CD4-positive, alpha-beta memory T cell (primary cell): ENCODE measurements around the gene NEURL3. TPM values are rescaled to one million over a fixed set of nuclear protein-coding genes. Genes with fewer than 3 reads are reported as not detected.
A peak's percentile ranks its signal among the peaks of the same experiment; 100 is the strongest.

Source experiments
- CTCF ChIA-PET: fragments of 350-600 bp; sonication (Branson Sonifier 250); formaldehyde crosslinking; loops from one replicate; lab custom pipeline; 2021; ENCODE audit warnings: inconsistent platforms; ENCODE audit not compliant: partially characterized antibody; lab: Charles Lee
- POLR2A ChIA-PET: fragments of 350-600 bp; sonication (Branson Sonifier 250); formaldehyde crosslinking; loops from one replicate; lab custom pipeline; 2021; ENCODE audit not compliant: partially characterized antibody; lab: Charles Lee
- DNase-seq, 5 donors: peaks; one replicate each; pipeline versions ENCODE4 v3.0.0 to v3.0.0-alpha.2; 2020 to 2022; ENCODE audit warnings: mixed read lengths in 1 of 5
- H3K27ac ChIP-seq: one replicate; pipeline ENCODE4 v1.7.0; 2013; ENCODE audit warnings: low read depth, low read length
- H3K27me3 ChIP-seq: 2 replicates; pipeline ENCODE4 v1.7.0; 2013; ENCODE audit warnings: mild to moderate bottlenecking, low read length, moderate library complexity; ENCODE audit not compliant: insufficient read depth
- H3K36me3 ChIP-seq: 2 replicates; pipeline ENCODE4 v1.7.0; 2013; ENCODE audit warnings: mild to moderate bottlenecking, low read length, moderate library complexity; ENCODE audit not compliant: insufficient read depth
- H3K4me1 ChIP-seq: 2 replicates; pipeline ENCODE4 v1.7.0; 2013; ENCODE audit warnings: mild to moderate bottlenecking, low read length, moderate library complexity; ENCODE audit not compliant: insufficient read depth
- H3K4me3 ChIP-seq, 2 donors: one replicate each; pipeline ENCODE4 v1.7.0; 2013; ENCODE audit warnings: low read length in 2 of 2, mild to moderate bottlenecking in 1 of 2
- H3K9me3 ChIP-seq, 2 donors: one replicate each; pipeline ENCODE4 v1.7.0; 2013; ENCODE audit warnings: low read length in 2 of 2, control low read depth in 1 of 2; ENCODE audit not compliant: control insufficient read depth in 1 of 2
- H3K27ac Mint-ChIP-seq, 7 donors: one replicate each; pipeline ENCODE4 v1.8.0; 2020 to 2021; ENCODE audit warnings: mixed read lengths in 7 of 7, mild to moderate bottlenecking in 6 of 7, inconsistent platforms in 3 of 7, moderate library complexity in 3 of 7
- H3K27me3 Mint-ChIP-seq, 2 donors: one replicate each; pipeline ENCODE4 v1.8.0; 2020 to 2021; ENCODE audit warnings: mixed read lengths in 2 of 2
- H3K36me3 Mint-ChIP-seq, 2 donors: one replicate each; pipeline ENCODE4 v1.8.0; 2020 to 2021; ENCODE audit warnings: mixed read lengths in 2 of 2, inconsistent platforms in 1 of 2, mild to moderate bottlenecking in 1 of 2
- H3K4me1 Mint-ChIP-seq, 4 donors: one replicate each; pipeline ENCODE4 v1.8.0; 2020 to 2021; ENCODE audit warnings: mixed read lengths in 4 of 4, mild to moderate bottlenecking in 1 of 4
- H3K4me3 Mint-ChIP-seq, 8 donors: one replicate each; pipeline ENCODE4 v1.8.0; 2020 to 2021; ENCODE audit warnings: mixed read lengths in 8 of 8, mild to moderate bottlenecking in 7 of 8, moderate library complexity in 6 of 8, inconsistent platforms in 3 of 8
- H3K9me3 Mint-ChIP-seq, 8 donors: one replicate each; pipeline ENCODE4 v1.8.0; 2020 to 2021; ENCODE audit warnings: mixed read lengths in 8 of 8, mild to moderate bottlenecking in 5 of 8, inconsistent platforms in 3 of 8, moderate library complexity in 1 of 8
- intact Hi-C: fragments of 100-400 bp; cut with micrococcal nuclease; formaldehyde crosslinking; loops from one replicate; pipeline ENCODE4 v1.15.1; 2023
- polyA plus RNA-seq, 2 donors: library from polyadenylated mRNA; unstranded; fragments of 300-500 nt; fragmentation: Illumina TruSeq; gene quantifications; one replicate each; pipeline ENCODE4 v1.2.3, GENCODE V29; 2021
- total RNA-seq, 2 experiments: library from RNA; stranded (reverse); gene quantifications; one replicate each; pipeline ENCODE4 v1.2.3, GENCODE V29; 2021

Gene NEURL3
- total and polyA plus RNA-seq, 4 experiments from 2014 or later, result 0.22 TPM; not detected in 3

- Histone ChIP-seq H3K4me1 (peaks cover 48% of the 10 kb centered on the region), H3K27ac (no peak overlapping the region), H3K9me3 (no peaks in the 10 kb centered on the region), H3K27me3 (no peaks in the 10 kb centered on the region), H3K36me3 (no peaks in the 10 kb centered on the region), H3K4me3 (no peak overlapping the region)
- ChIA-PET CTCF (interaction anchor here (2.6 kb wide), 1 partner anchor 30 kb away, joined by 12 read pairs; no protein-coding TSS in a partner anchor), POLR2A (interaction anchor here (10.6 kb wide), 1 partner anchor 14 kb away, joined by 201 read pairs; the partner anchor contains the start of gene ARID5A)
- intact Hi-C loops, result no loop called here
- Mint-ChIP-seq H3K36me3 (no peaks in the 10 kb centered on the region), H3K4me1 (peaks cover 27 to 48% (median 38%) of the 10 kb centered on the region in 4 donors), H3K27me3 (no peaks in the 10 kb centered on the region), H3K9me3 (no peaks in the 10 kb centered on the region), H3K27ac (peak overlapping the region in 4 of 7 donors; percentile 6 to 55 (median 34)), H3K4me3 (peak overlapping the region in 6 of 8 donors; percentile 29 to 80 (median 64))
- no peak for DNase-seq
These were observed 19.5 kb upstream of the NEURL3 start for GRCh38 chr2:96524482-96525210.

GRCh38 chr2:96523659-96524481, 18.7 kb upstream of the NEURL3 start:
- H3K36me3 ChIP-seq, result no peaks in the 10 kb centered on the region
- peaks cover 24 to 43% (median 33%) of the 10 kb centered on the region in 4 donors for H3K4me1 Mint-ChIP-seq
- DNase-seq, result peak in 1 of 5 donors; percentile 21
- H3K4me1 ChIP-seq, result peaks cover 44% of the 10 kb centered on the region
- intact Hi-C loops, result no loop called here
- no peaks in the 10 kb centered on the region for H3K9me3 Mint-ChIP-seq
- H3K27ac ChIP-seq, result no peak overlapping the region
- POLR2A ChIA-PET, result interaction anchor here (10.6 kb wide), 1 partner anchor 14 kb away, joined by 201 read pairs; the partner anchor contains the start of gene ARID5A
- CTCF ChIA-PET, result interaction anchor here (0.7 to 2.6 kb wide), 2 partner anchors 14 to 30 kb away, joined by 3 to 12 read pairs; no protein-coding TSS in a partner anchor
- no peaks in the 10 kb centered on the region for H3K36me3 Mint-ChIP-seq
- H3K4me3 Mint-ChIP-seq, result peak overlapping the region in 7 of 8 donors; percentile 29 to 80 (median 64)
- H3K27me3 Mint-ChIP-seq, result no peaks in the 10 kb centered on the region
- peak overlapping the region in 5 of 7 donors; percentile 36 to 82 (median 65) for H3K27ac Mint-ChIP-seq
- no peak overlapping the region for H3K4me3 ChIP-seq
- H3K27me3 ChIP-seq, result no peaks in the 10 kb centered on the region
- H3K9me3 ChIP-seq, result no peaks in the 10 kb centered on the region

- peaks cover 17 to 32% (median 23%) of the 10 kb centered on the region in 4 donors for H3K4me1 Mint-ChIP-seq
These were observed 17.4 kb upstream of the NEURL3 start for GRCh38 chr2:96522304-96523203.

GRCh38 chr2:96521219-96521618, 16.1 kb upstream of the NEURL3 start:
- Mint-ChIP-seq H3K4me1 (peaks cover 11 to 25% (median 18%) of the 10 kb centered on the region in 4 donors), H3K27ac (no peak overlapping the region), H3K9me3 (peaks cover 0 to 11% (median 3%) of the 10 kb centered on the region in 8 donors), H3K27me3 (no peaks in the 10 kb centered on the region), H3K36me3 (no peaks in the 10 kb centered on the region), H3K4me3 (no peak overlapping the region)
- Histone ChIP-seq H3K4me1 (peaks cover 22% of the 10 kb centered on the region), H3K9me3 (no peaks in the 10 kb centered on the region), H3K27ac (no peak overlapping the region), H3K27me3 (no peaks in the 10 kb centered on the region), H3K4me3 (no peak overlapping the region), H3K36me3 (no peaks in the 10 kb centered on the region)
- no peak for DNase-seq
- ChIA-PET POLR2A (interaction anchor here (10.6 kb wide), 1 partner anchor 17 kb away, joined by 201 read pairs; the partner anchor contains the start of gene ARID5A), CTCF (interaction anchor here (0.7 to 1.2 kb wide), 2 partner anchors 16 to 33 kb away, joined by 3 to 4 read pairs; partner anchors contain the start of gene NEURL3)
- intact Hi-C loops, result no loop called here

More at GRCh38 chr2:96522304-96523203, 17.4 kb upstream of the NEURL3 start:
- Mint-ChIP-seq H3K4me3 (peak overlapping the region in 2 of 8 donors; percentile 9 to 35), H3K36me3 (no peaks in the 10 kb centered on the region), H3K27me3 (no peaks in the 10 kb centered on the region), H3K27ac (no peak overlapping the region), H3K9me3 (peaks cover 0 to under 1% (median 0%) of the 10 kb centered on the region in 8 donors)
- no peak for DNase-seq
- CTCF ChIA-PET, result interaction anchor here (0.7 to 2.6 kb wide), 3 partner anchors 17 to 32 kb away, joined by 3 to 12 read pairs (median 3); partner anchors contain the start of gene NEURL3
- Histone ChIP-seq H3K27me3 (no peaks in the 10 kb centered on the region), H3K4me1 (peaks cover 31% of the 10 kb centered on the region), H3K27ac (no peak overlapping the region), H3K4me3 (no peak overlapping the region), H3K36me3 (no peaks in the 10 kb centered on the region), H3K9me3 (no peaks in the 10 kb centered on the region)
- POLR2A ChIA-PET, result interaction anchor here (10.6 kb wide), 1 partner anchor 16 kb away, joined by 201 read pairs; the partner anchor contains the start of gene ARID5A
- intact Hi-C loops, result no loop called here

- Histone ChIP-seq H3K4me1 (peaks cover 20% of the 10 kb centered on the region), H3K36me3 (no peaks in the 10 kb centered on the region), H3K9me3 (no peaks in the 10 kb centered on the region), H3K4me3 (no peak overlapping the region), H3K27me3 (no peaks in the 10 kb centered on the region), H3K27ac (no peak overlapping the region)
- Mint-ChIP-seq H3K27me3 (peaks cover 0 to 1% of the 10 kb centered on the region in 2 donors), H3K27ac (no peak overlapping the region), H3K36me3 (no peaks in the 10 kb centered on the region), H3K9me3 (peaks cover 0 to 11% (median 5%) of the 10 kb centered on the region in 8 donors), H3K4me1 (peaks cover 11 to 21% (median 16%) of the 10 kb centered on the region in 4 donors), H3K4me3 (no peak overlapping the region)
- ChIA-PET CTCF (interaction anchor here (1.0 to 2.0 kb wide), 2 partner anchors 8 to 33 kb away, joined by 3 to 6 read pairs; no protein-coding TSS in a partner anchor), POLR2A (interaction anchor here (10.6 kb wide), 1 partner anchor 18 kb away, joined by 201 read pairs; the partner anchor contains the start of gene ARID5A)
- DNase-seq, result no peak
- intact Hi-C loops, result no loop called here
These were observed 15.5 kb upstream of the NEURL3 start for GRCh38 chr2:96520697-96521096.

- H3K4me1 ChIP-seq, result peaks cover 18% of the 10 kb centered on the region
- POLR2A ChIA-PET, result no interaction called here
- peaks cover 0 to 11% (median 5%) of the 10 kb centered on the region in 8 donors for H3K9me3 Mint-ChIP-seq
These were observed 15.1 kb upstream of the NEURL3 start for GRCh38 chr2:96520231-96520630.

More at GRCh38 chr2:96520231-96520630, 15.1 kb upstream of the NEURL3 start:
- H3K4me3 ChIP-seq, result no peak overlapping the region
- H3K27ac Mint-ChIP-seq, result no peak overlapping the region
- H3K9me3 ChIP-seq, result no peaks in the 10 kb centered on the region
- H3K27ac ChIP-seq, result no peak overlapping the region
- H3K36me3 Mint-ChIP-seq, result no peaks in the 10 kb centered on the region
- no peaks in the 10 kb centered on the region for H3K27me3 ChIP-seq
- DNase-seq, result no peak
- CTCF ChIA-PET, result interaction anchor here (1.0 to 2.0 kb wide), 2 partner anchors 8 to 34 kb away, joined by 3 to 6 read pairs; no protein-coding TSS in a partner anchor
- no peak overlapping the region for H3K4me3 Mint-ChIP-seq
- intact Hi-C loops, result no loop called here
- no peaks in the 10 kb centered on the region for H3K36me3 ChIP-seq
- H3K27me3 Mint-ChIP-seq, result peaks cover 0 to 1% of the 10 kb centered on the region in 2 donors
- H3K4me1 Mint-ChIP-seq, result peaks cover 11 to 21% (median 16%) of the 10 kb centered on the region in 4 donors
